ENCODE measurements around the gene G6PC1.
"Not testable (repeated sequence)": the region's sequence is repeated elsewhere in the genome, so short reads cannot be mapped to it uniquely, and the experiment has no call there.

G6PC1 gene

GRCh38 chr17:42899981-42900380 is 618 bp upstream of the G6PC1 start:
- DNase-seq (ENCODE audit: low read depth in 4 of 4, low spot score in 1 of 4), result not testable (repeated sequence)

GRCh38 chr17:42901535-42902229 is 1.1 kb downstream of the G6PC1 start:
- DNase-seq (ENCODE audit: low read depth in 4 of 4, low spot score in 1 of 4), result no peak

GRCh38 chr17:42904110-42904469 is 3.5 kb downstream of the G6PC1 start:
- DNase-seq (ENCODE audit: low read depth in 4 of 4, low spot score in 1 of 4), result no peak

- DNase-seq (ENCODE audit: low read depth in 4 of 4, low spot score in 1 of 4), result no peak
Observed at GRCh38 chr17:42906772-42907446, 6.3 kb downstream of the G6PC1 start.

- DNase-seq (ENCODE audit: low read depth in 4 of 4, low spot score in 1 of 4), result no peak
Observed at GRCh38 chr17:42908872-42909700, 8.5 kb downstream of the G6PC1 start.

GRCh38 chr17:42913522-42913921 is 12.9 kb downstream of the G6PC1 start:
- no peak for DNase-seq (ENCODE audit: low read depth in 4 of 4, low spot score in 1 of 4)

GRCh38 chr17:42913981-42914617 is 13.5 kb downstream of the G6PC1 start:
- no peak for DNase-seq (ENCODE audit: low read depth in 4 of 4, low spot score in 1 of 4)

GRCh38 chr17:42915288-42915687 is 14.7 kb downstream of the G6PC1 start:
- DNase-seq (ENCODE audit: low read depth in 4 of 4, low spot score in 1 of 4), result not testable (repeated sequence)

GRCh38 chr17:42916388-42917235 is 16.0 kb downstream of the G6PC1 start:
- not testable (repeated sequence) for DNase-seq (ENCODE audit: low read depth in 4 of 4, low spot score in 1 of 4)

- DNase-seq (ENCODE audit: low read depth in 4 of 4, low spot score in 1 of 4), result no peak
Observed at GRCh38 chr17:42917236-42917603, 16.6 kb downstream of the G6PC1 start.

GRCh38 chr17:42918902-42919521 is 18.4 kb downstream of the G6PC1 start:
- no peak for DNase-seq (ENCODE audit: low read depth in 4 of 4, low spot score in 1 of 4)

GRCh38 chr17:42919522-42920077 is 19.0 kb downstream of the G6PC1 start:
- DNase-seq (ENCODE audit: low read depth in 4 of 4, low spot score in 1 of 4), result not testable (repeated sequence)

- DNase-seq (ENCODE audit: low read depth in 4 of 4, low spot score in 1 of 4), result no peak
Observed at GRCh38 chr17:42920106-42920900, 19.7 kb downstream of the G6PC1 start.

GRCh38 chr17:42920922-42921321 is 20.3 kb downstream of the G6PC1 start:
- DNase-seq (ENCODE audit: low read depth in 4 of 4, low spot score in 1 of 4), result no peak

- no peak for DNase-seq (ENCODE audit: low read depth in 4 of 4, low spot score in 1 of 4)
Observed at GRCh38 chr17:42922294-42922693, 21.7 kb downstream of the G6PC1 start.

- DNase-seq (ENCODE audit: low read depth in 4 of 4, low spot score in 1 of 4), result not testable (repeated sequence)
Observed at GRCh38 chr17:42923472-42923871, 22.9 kb downstream of the G6PC1 start.

- no peak for DNase-seq (ENCODE audit: low read depth in 4 of 4, low spot score in 1 of 4)
Observed at GRCh38 chr17:42924891-42925290, 24.3 kb downstream of the G6PC1 start.

- peak in 1 of 4 experiments; percentile 17 for DNase-seq (ENCODE audit: low read depth in 4 of 4, low spot score in 1 of 4)
Observed at GRCh38 chr17:42928714-42929496, 28.3 kb downstream of the G6PC1 start.
